Parathyroid adenoma (tissue), 2 donors: ENCODE measurements around the gene TMC5.
"Not testable (repeated sequence)": the region's sequence is repeated elsewhere in the genome, so short reads cannot be mapped to it uniquely, and the experiment has no call there.

Experiments
- H2AFZ ChIP-seq: fragments of 300-600 bp; sonication (generic); one replicate; pipeline ENCODE4 v1.7.0; 2017; ENCODE audit warnings: antibody characterized with exemption, mild to moderate bottlenecking
- H3K27ac ChIP-seq: fragments of 300-600 bp; sonication (generic); one replicate; pipeline ENCODE4 v1.7.0; 2017
- H3K27me3 ChIP-seq: fragments of 300-600 bp; sonication (generic); one replicate; pipeline ENCODE4 v1.7.0; 2017; ENCODE audit warnings: low read length; ENCODE audit not compliant: control insufficient read depth, insufficient read depth
- H3K36me3 ChIP-seq: fragments of 300-600 bp; sonication (generic); one replicate; pipeline ENCODE4 v1.7.0; 2017; ENCODE audit warnings: low read length; ENCODE audit not compliant: control insufficient read depth, insufficient read depth
- H3K4me1 ChIP-seq: fragments of 300-600 bp; sonication (generic); one replicate; pipeline ENCODE4 v1.7.0; 2017; ENCODE audit warnings: control low read depth
- H3K4me2 ChIP-seq: fragments of 300-600 bp; sonication (generic); one replicate; pipeline ENCODE4 v1.7.0; 2017; ENCODE audit warnings: low read length
- H3K4me3 ChIP-seq: fragments of 300-600 bp; sonication (generic); one replicate; pipeline ENCODE4 v1.7.0; 2017; ENCODE audit warnings: low read depth, low read length
- H3K79me2 ChIP-seq: fragments of 300-600 bp; sonication (generic); one replicate; pipeline ENCODE4 v1.7.0; 2017; ENCODE audit warnings: control low read depth
- H3K9ac ChIP-seq: fragments of 300-600 bp; sonication (generic); one replicate; pipeline ENCODE4 v1.7.0; 2017; ENCODE audit warnings: mild to moderate bottlenecking
- H3K9me3 ChIP-seq: fragments of 300-600 bp; sonication (generic); one replicate; pipeline ENCODE4 v1.7.0; 2017; ENCODE audit warnings: low read length; ENCODE audit not compliant: control insufficient read depth
- TF ChIP-seq, protein P1 (sequence below): fragments of 300-600 bp; sonication (generic); IDR thresholded peaks from one replicate; pipeline ENCODE4 v1.7.0; 2017; ENCODE audit warnings: antibody characterized with exemption, mild to moderate bottlenecking
- donor health status: primary hyperparathyroidism.

TMC5 gene

DNA sequence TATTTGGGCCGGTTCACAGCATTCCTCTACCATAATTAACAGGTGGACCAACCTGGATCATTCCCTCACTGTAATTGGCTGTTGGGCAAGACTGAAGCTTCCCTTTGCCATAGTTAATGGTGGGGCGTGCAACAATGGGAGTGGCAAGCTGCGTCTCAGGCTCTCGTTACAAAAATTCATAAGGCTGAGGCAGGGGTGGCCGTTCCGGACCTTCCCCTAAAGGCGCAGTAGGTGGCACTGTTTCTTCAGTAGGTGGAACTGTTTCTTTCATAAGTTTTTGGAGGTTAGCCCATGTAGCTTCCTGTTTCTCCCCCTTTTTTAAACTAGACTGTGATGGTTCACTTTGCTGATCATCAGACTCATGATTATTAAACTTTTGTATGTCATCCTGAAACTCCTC lies 17.0 kb upstream of the TMC5 start:
- no peak overlapping the region for H3K4me2 ChIP-seq
- no peak overlapping the region for H3K27ac ChIP-seq
- H2AFZ ChIP-seq: no peak overlapping the region
- H3K79me2 ChIP-seq: no peaks in the 10 kb centered on the region
- no peaks in the 10 kb centered on the region for H3K27me3 ChIP-seq
- H3K9me3 ChIP-seq: no peaks in the 10 kb centered on the region
- no peak overlapping the region for H3K4me3 ChIP-seq
- H3K36me3 ChIP-seq: no peaks in the 10 kb centered on the region
- no peak overlapping the region for H3K9ac ChIP-seq
- peaks cover 8% of the 10 kb centered on the region for H3K4me1 ChIP-seq
- TF ChIP-seq, protein P1, sequence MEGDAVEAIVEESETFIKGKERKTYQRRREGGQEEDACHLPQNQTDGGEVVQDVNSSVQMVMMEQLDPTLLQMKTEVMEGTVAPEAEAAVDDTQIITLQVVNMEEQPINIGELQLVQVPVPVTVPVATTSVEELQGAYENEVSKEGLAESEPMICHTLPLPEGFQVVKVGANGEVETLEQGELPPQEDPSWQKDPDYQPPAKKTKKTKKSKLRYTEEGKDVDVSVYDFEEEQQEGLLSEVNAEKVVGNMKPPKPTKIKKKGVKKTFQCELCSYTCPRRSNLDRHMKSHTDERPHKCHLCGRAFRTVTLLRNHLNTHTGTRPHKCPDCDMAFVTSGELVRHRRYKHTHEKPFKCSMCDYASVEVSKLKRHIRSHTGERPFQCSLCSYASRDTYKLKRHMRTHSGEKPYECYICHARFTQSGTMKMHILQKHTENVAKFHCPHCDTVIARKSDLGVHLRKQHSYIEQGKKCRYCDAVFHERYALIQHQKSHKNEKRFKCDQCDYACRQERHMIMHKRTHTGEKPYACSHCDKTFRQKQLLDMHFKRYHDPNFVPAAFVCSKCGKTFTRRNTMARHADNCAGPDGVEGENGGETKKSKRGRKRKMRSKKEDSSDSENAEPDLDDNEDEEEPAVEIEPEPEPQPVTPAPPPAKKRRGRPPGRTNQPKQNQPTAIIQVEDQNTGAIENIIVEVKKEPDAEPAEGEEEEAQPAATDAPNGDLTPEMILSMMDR: no peak

DNA sequence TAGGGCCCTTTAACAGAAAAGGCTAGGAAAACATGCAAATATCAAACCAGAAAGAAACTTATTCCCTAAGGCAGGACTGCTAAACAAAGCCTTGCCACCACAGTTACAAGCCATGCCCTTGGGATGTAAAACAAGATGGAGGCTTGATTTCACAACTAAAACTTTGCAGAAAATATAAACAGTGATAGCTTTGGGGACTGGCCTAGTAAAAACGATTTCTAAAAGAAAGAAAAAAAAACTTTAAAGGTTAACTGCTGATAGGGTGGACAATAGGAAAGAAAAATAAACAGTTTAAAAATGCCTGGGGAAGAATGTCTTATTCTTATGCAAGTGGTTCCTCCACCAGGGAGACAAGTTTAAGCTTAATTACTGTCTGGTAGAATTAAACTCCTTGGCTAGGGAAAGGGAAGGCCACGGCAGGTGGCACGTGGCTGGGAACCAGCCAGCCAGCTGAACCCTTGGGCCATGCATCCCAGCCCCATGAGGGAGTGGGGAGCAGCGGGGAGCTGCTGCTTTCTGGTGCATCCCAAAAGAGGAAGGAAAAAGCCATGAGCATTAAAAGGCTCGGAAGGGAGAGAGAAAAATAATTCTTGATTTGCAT lies 10.7 kb upstream of the TMC5 start:
- Histone ChIP-seq H3K4me1 (peaks cover 4% of the 10 kb centered on the region), H3K36me3 (no peaks in the 10 kb centered on the region), H3K79me2 (no peaks in the 10 kb centered on the region), H3K27ac (no peak overlapping the region), H3K9me3 (no peaks in the 10 kb centered on the region), H3K27me3 (no peaks in the 10 kb centered on the region), H2AFZ (peak overlapping the region; percentile 3), H3K4me2 (no peak overlapping the region), H3K9ac (no peak overlapping the region), H3K4me3 (no peak overlapping the region)
- TF ChIP-seq, protein P1: no peak

DNA sequence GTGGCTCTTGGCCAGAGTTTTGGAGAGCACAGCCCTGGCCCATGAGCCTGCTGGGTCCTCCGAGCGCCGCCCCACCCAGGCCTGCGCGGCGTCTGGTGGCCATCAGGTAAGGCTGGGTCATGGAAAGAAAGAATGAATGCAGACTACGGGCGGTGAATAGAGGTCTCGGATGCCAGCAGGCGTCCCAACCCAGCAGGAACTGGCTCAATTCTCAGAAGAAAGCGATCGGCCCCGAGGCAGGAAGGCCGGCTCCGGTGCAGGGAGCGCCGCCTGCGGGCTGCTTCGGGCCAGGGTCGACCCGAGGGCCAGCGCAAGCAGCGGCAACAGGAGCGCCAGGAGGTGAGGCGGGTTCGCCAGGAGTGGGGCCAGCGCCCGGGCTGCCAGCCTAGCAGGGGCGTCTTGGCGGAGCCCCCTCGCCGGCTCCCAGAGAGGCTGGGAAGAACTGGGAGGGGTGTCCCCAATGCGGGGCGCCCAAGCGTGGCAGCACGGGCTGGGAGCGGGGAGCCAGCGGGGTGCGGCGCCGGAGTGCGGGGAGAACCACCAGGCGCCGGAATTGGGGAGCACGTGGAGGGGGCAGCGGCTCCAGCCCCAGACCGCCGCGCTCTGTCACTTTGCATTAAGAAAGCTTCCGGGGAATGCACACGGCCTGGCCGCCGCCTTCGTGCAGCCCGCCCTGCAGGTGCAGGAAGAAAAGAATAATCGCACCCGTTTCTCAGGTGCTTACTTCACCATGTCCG lies 7.1 kb upstream of the TMC5 start:
- TF ChIP-seq, protein P1: peak; percentile 41
- Histone ChIP-seq H3K36me3 (no peaks in the 10 kb centered on the region), H3K27me3 (no peaks in the 10 kb centered on the region), H3K4me2 (peak overlapping the region; percentile 88), H3K9me3 (no peaks in the 10 kb centered on the region), H3K4me1 (peaks cover 9% of the 10 kb centered on the region), H3K27ac (peak overlapping the region; percentile 59), H3K4me3 (peak overlapping the region; percentile 73), H3K79me2 (no peaks in the 10 kb centered on the region), H2AFZ (peak overlapping the region; percentile 87), H3K9ac (peak overlapping the region; percentile 23)

DNA sequence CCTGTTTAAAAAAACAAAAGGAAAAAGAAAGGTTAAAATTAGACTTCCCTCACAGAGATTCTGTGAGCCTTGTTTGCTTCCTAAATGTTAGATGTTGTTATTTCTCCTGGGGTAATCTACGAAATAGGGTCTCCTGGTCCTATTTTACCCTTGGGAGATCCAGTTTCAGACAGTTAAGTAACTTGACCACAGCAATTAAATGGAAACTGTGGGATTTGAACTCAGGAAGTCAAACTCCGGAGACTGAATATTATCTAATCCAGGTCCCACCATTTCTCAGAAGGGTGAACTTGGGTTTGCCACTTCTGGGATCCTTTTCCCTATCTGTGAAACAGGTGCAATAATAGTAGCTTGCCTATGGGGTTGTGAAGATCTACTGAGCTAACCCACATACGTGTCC lies 6.4 kb upstream of the TMC5 start:
- peak overlapping the region; percentile 73 for H3K4me3 ChIP-seq
- peak overlapping the region; percentile 87 for H2AFZ ChIP-seq
- no peaks in the 10 kb centered on the region for H3K36me3 ChIP-seq
- H3K9me3 ChIP-seq: no peaks in the 10 kb centered on the region
- no peaks in the 10 kb centered on the region for H3K79me2 ChIP-seq
- no peak overlapping the region for H3K9ac ChIP-seq
- peak overlapping the region; percentile 88 for H3K4me2 ChIP-seq
- TF ChIP-seq, protein P1: no peak
- H3K27me3 ChIP-seq: no peaks in the 10 kb centered on the region
- H3K4me1 ChIP-seq: peaks cover 10% of the 10 kb centered on the region
- no peak overlapping the region for H3K27ac ChIP-seq

DNA sequence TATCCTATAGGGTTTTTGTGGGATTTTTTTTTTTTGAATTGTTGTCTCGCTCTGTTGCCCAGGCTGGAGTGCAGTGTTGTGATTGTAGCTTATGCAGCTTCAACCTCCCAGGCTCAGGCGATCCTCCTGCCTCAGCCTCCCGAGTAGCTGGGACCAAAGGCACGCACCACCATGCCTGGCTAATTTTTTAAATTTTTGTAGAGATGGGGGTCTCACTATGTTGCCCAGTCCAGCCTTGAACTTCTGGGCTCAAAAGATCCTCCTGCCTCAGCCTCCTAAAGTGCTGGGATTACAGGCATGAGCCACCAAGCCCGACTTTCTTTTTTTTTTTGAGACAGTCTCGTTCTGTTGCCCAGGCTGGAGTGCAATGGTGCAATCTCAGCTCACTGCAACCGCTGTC lies 5.6 kb upstream of the TMC5 start:
- H3K27ac ChIP-seq, H2AFZ ChIP-seq, H3K4me3 ChIP-seq, H3K79me2 ChIP-seq, H3K4me1 ChIP-seq, H3K9me3 ChIP-seq, H3K27me3 ChIP-seq, H3K9ac ChIP-seq, H3K4me2 ChIP-seq, H3K36me3 ChIP-seq: not testable (repeated sequence)
